B cell (primary cell): Measurements from ENCODE around the gene TK2.

Source experiments
- EZH2 ChIP-seq: IDR thresholded peaks from 2 replicates; pipeline ENCODE4 v1.6.1; 2012; ENCODE audit warnings: borderline replicate concordance, low read depth, mild to moderate bottlenecking, moderate library complexity, low read length; ENCODE audit not compliant: insufficient read depth, poor library complexity, severe bottlenecking
- TF ChIP-seq, protein P1 (sequence below): fragments of 200-600 bp; IDR thresholded peaks from one replicate; pipeline ENCODE4 v1.8.0; 2022; ENCODE audit warnings: antibody characterized with exemption, mild to moderate bottlenecking

DNA sequence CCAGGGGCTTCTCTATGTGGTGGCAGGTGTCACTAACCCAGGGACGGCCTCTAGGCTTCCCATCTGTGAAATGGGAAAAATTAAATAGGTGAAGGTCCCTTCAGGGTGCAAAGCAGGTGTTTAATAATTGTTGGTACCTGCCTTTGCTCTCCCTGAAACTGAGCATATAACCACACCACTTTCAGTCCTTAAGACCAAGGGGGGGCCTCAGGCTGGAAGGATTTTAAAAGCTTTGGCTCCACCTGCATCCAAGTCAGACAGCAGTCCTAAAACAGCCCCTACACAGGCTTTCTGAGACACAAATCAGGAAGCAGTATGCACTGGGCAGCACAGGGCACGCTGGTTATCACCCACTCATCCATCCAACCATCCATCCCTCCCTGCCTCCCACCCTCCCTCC, 55.0 kb downstream of the TK2 start:
- TF ChIP-seq, protein P1, sequence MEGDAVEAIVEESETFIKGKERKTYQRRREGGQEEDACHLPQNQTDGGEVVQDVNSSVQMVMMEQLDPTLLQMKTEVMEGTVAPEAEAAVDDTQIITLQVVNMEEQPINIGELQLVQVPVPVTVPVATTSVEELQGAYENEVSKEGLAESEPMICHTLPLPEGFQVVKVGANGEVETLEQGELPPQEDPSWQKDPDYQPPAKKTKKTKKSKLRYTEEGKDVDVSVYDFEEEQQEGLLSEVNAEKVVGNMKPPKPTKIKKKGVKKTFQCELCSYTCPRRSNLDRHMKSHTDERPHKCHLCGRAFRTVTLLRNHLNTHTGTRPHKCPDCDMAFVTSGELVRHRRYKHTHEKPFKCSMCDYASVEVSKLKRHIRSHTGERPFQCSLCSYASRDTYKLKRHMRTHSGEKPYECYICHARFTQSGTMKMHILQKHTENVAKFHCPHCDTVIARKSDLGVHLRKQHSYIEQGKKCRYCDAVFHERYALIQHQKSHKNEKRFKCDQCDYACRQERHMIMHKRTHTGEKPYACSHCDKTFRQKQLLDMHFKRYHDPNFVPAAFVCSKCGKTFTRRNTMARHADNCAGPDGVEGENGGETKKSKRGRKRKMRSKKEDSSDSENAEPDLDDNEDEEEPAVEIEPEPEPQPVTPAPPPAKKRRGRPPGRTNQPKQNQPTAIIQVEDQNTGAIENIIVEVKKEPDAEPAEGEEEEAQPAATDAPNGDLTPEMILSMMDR, result no peak
- no peak for TF ChIP-seq EZH2
